Mucosa of gallbladder (tissue), 1 donor: ENCODE results near the gene TFR2. TPM values are rescaled to one million over a fixed set of nuclear protein-coding genes. Genes with fewer than 3 reads are reported as not detected.

Source experiments
- DNase-seq: peaks from one replicate; pipeline ENCODE4 v3.0.0-alpha.2; 2020; ENCODE audit warnings: low spot score
- total RNA-seq: library from RNA; stranded (reverse); gene quantifications from one replicate; pipeline ENCODE4 v1.2.1, GENCODE V29; 2021
- donor health status: DM: no; HTN: no; CAD: no.

TFR2 gene
- total RNA-seq, 1 donor from 2014 or later, result 13.8 TPM

GRCh38 chr7:100572281-100572948 lies 68.9 kb downstream of the TFR2 start:
- no peak for DNase-seq

GRCh38 chr7:100571829-100572116 lies 69.6 kb downstream of the TFR2 start:
- DNase-seq, result no peak

- DNase-seq, result no peak
Observed at GRCh38 chr7:100570954-100571828, 70.2 kb downstream of the TFR2 start.

Other genes with a start within 250 kb of the TFR2 start
- 4.6 TPM for gene ZCWPW1, start 212.8 kb downstream of the TFR2 start, total RNA-seq
- 40.5 TPM for gene MEPCE, start 211.7 kb downstream of the TFR2 start, total RNA-seq
- 36.3 TPM for gene PPP1R35, start 205.1 kb downstream of the TFR2 start, total RNA-seq
- gene SPACDR, start 177.3 kb downstream of the TFR2 start, total RNA-seq, result 1.2 TPM
- 78.2 TPM for gene TSC22D4, start 162.3 kb downstream of the TFR2 start, total RNA-seq
- 1.2 TPM for gene NYAP1, start 157.6 kb downstream of the TFR2 start, total RNA-seq
- gene AGFG2, start 102.3 kb downstream of the TFR2 start, total RNA-seq, result 102 TPM
- gene SAP25, start 67.7 kb downstream of the TFR2 start, total RNA-seq, result 13.3 TPM
- gene LRCH4, start 55.4 kb downstream of the TFR2 start, total RNA-seq, result 131 TPM
- gene FBXO24, start 55.2 kb downstream of the TFR2 start, total RNA-seq, result 1.6 TPM
- gene PCOLCE, start 39.2 kb downstream of the TFR2 start, total RNA-seq, result 55.4 TPM
- 34.8 TPM for gene MOSPD3, start 29.0 kb downstream of the TFR2 start, total RNA-seq
- 0.14 TPM for gene ACTL6B, start 14.9 kb upstream of the TFR2 start, total RNA-seq
- gene GNB2, start 32.2 kb upstream of the TFR2 start, total RNA-seq, result 236 TPM
- 56.2 TPM for gene GIGYF1, start 52.7 kb upstream of the TFR2 start, total RNA-seq
- gene POP7, start 64.6 kb upstream of the TFR2 start, total RNA-seq, result 25.9 TPM
- gene EPO, start 78.9 kb upstream of the TFR2 start, total RNA-seq, result not detected
- not detected for gene ZAN, start 92.0 kb upstream of the TFR2 start, total RNA-seq
- 165 TPM for gene EPHB4, start 186.0 kb upstream of the TFR2 start, total RNA-seq
- 76.1 TPM for gene SLC12A9, start 211.2 kb upstream of the TFR2 start, total RNA-seq
- 91.0 TPM for gene TRIP6, start 225.8 kb upstream of the TFR2 start, total RNA-seq
- gene SRRT, start 233.6 kb upstream of the TFR2 start, total RNA-seq, result 150 TPM
- gene UFSP1, start 248.2 kb upstream of the TFR2 start, total RNA-seq, result 3.3 TPM